Measurements from ENCODE around the gene FCHSD2.

GRCh38 chr11:73019449-73019848, 122.7 kb downstream of the FCHSD2 start:
- TF ChIP-seq ZNF280D (tag by site-specific recombination; IDR thresholded peaks at IDR 0.05) (no peak), ZNF404 (tag by site-specific recombination; IDR thresholded peaks at IDR 0.05) (no peak), ZNF658 (tag by site-specific recombination; IDR thresholded peaks at IDR 0.05) (no peak), PRDM4 (tag by site-specific recombination; IDR thresholded peaks at IDR 0.05) (no peak), ZBTB17 (tag by site-specific recombination; IDR thresholded peaks at IDR 0.05) (no peak), YY1 (tag by site-specific recombination; IDR thresholded peaks at IDR 0.05) (no peak), ZNF335 (tag by site-specific recombination; conservative IDR thresholded peaks at IDR 0.05) (no peak), ZNF324 (tag by site-specific recombination; IDR thresholded peaks at IDR 0.05) (no peak), YY2 (tag by site-specific recombination; IDR thresholded peaks at IDR 0.05) (no peak), ZBTB7A (tag by site-specific recombination; IDR thresholded peaks at IDR 0.05; ENCODE audit: low read depth) (no peak)
- TF ChIP-seq, protein P1, sequence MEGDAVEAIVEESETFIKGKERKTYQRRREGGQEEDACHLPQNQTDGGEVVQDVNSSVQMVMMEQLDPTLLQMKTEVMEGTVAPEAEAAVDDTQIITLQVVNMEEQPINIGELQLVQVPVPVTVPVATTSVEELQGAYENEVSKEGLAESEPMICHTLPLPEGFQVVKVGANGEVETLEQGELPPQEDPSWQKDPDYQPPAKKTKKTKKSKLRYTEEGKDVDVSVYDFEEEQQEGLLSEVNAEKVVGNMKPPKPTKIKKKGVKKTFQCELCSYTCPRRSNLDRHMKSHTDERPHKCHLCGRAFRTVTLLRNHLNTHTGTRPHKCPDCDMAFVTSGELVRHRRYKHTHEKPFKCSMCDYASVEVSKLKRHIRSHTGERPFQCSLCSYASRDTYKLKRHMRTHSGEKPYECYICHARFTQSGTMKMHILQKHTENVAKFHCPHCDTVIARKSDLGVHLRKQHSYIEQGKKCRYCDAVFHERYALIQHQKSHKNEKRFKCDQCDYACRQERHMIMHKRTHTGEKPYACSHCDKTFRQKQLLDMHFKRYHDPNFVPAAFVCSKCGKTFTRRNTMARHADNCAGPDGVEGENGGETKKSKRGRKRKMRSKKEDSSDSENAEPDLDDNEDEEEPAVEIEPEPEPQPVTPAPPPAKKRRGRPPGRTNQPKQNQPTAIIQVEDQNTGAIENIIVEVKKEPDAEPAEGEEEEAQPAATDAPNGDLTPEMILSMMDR (tag by site-specific recombination; IDR thresholded peaks at IDR 0.05): no peak

Measured in HEK293 (cell line).